GDM1 (cell line): ENCODE results near the gene TLX2.
"Not testable (repeated sequence)": the region's sequence is repeated elsewhere in the genome, so short reads cannot be mapped to it uniquely, and the experiment has no call there.

ENCODE experiments used
- DNase-seq: peaks from one replicate; lab custom pipeline; 2025; lab: John Stamatoyannopoulos, UW

Gene TLX2

DNA sequence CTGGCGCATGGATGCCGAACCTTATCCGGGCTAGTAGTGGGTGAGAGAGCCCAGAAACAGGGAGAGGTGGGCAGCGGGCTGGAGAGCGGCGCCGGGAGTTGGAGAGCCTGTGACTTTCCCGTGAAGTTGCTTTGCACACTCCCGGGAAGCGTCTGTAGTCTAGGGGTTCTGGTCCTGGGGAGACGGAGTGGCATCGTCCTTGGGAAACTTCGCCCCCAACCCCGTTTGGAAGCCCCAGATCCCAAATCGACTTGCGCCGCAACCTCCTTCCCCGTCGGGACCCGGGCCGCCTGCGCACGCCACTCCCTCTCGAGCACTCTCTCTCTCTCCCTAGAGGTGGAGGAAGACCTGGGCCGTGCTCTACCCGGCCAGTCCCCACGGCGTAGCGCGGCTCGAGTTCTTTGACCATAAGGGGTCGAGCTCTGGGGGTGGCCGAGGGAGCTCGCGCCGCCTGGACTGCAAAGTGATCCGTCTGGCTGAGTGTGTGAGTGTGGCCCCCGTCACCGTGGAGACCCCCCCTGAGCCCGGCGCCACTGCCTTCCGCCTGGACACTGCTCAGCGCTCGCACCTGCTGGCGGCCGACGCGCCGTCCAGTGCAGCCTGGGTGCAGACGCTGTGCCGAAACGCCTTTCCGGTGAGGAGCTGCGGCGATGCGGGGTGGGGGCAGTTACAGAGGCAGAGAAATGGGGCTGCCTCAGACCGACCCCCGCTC lies 40.7 kb downstream of the TLX2 start:
- no peak for DNase-seq

GRCh38 chr2:74555610-74556103 lies 41.4 kb downstream of the TLX2 start:
- no peak for DNase-seq

- no peak for DNase-seq
Observed at GRCh38 chr2:74556159-74556558, 41.9 kb downstream of the TLX2 start.

GRCh38 chr2:74556831-74557370 lies 42.7 kb downstream of the TLX2 start:
- no peak for DNase-seq

DNA sequence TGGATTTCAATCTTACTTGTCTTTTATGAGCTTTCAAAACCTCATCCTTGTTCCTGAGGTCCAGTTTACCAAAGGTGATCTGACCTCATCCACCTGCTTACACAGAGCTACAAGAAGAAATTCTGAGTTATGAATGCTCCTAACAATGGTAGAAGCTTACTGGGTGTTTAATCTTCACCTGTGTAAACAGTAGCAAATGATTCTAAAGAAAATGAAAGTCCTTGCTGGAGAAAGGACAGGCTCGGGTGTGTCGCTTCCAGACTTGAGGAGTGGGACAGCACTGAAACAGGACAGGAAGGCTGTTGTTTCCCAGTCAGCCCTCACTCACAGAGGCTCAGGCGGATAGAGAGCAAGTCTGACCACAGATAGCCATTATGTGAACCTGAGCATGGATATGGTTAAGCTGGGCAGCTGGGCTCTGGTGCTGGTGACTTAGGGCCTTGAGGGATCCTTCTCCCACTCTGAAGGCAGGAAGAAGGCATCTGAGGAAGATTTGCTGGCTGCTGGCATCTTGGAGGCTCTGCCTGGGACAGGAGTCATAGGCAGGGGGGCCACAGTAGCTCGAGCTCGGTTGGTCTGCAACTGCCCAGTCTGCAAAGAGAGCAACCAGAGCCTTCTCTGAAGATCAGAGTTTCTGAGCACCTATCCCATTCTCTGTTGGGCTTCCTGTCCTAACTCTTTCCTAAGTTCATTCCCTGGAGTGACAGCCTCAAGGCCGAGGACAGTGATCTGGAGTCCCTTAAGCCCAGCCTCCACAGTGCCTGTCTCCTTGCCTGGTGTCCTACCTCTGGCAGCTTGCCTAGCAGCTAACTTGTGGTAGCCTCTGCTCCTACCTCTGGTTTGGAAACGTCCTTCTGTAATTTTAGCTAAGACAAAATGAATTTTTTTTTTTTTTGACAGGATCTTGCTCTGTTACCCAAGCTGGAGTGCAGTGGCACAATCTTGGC lies 44.3 kb downstream of the TLX2 start:
- no peak for DNase-seq

- no peak for DNase-seq
Observed at GRCh38 chr2:74559912-74560311, 45.7 kb downstream of the TLX2 start.

GRCh38 chr2:74560591-74560990 lies 46.3 kb downstream of the TLX2 start:
- DNase-seq: no peak

- not testable (repeated sequence) for DNase-seq
Observed at GRCh38 chr2:74561022-74561421, 46.8 kb downstream of the TLX2 start.

DNA sequence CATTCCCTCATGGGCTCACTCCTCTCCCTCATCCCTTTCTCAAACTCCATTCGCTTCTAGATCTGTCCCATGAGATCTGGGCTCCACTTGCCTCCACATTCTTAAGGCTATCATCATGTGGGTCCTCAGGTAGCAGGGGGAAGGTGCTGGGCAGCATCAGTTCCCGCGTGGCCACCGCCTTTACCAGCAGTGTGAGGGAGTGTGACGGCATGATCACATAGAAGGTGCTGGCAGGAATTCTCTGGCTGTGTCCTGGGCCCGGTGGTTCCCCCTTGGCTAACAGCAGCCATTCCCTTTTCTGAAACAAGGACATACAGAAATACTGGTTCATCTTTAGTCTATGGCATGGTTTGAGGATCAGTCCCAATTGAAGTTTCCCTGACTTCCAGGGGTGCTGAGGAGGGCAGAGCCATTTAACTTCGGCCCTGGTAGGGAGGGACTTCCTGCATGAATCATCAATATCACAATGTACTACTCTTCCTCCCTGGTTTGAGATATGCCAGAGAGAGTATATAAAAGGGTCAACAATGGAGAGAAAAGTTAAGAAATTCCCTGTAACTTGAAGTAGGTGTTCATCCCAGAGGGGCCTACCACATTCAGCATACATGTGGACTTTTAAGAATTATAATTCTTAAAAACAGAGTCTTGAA lies 48.0 kb downstream of the TLX2 start:
- no peak for DNase-seq

GRCh38 chr2:74564222-74564621 lies 50.0 kb downstream of the TLX2 start:
- DNase-seq: no peak

DNA sequence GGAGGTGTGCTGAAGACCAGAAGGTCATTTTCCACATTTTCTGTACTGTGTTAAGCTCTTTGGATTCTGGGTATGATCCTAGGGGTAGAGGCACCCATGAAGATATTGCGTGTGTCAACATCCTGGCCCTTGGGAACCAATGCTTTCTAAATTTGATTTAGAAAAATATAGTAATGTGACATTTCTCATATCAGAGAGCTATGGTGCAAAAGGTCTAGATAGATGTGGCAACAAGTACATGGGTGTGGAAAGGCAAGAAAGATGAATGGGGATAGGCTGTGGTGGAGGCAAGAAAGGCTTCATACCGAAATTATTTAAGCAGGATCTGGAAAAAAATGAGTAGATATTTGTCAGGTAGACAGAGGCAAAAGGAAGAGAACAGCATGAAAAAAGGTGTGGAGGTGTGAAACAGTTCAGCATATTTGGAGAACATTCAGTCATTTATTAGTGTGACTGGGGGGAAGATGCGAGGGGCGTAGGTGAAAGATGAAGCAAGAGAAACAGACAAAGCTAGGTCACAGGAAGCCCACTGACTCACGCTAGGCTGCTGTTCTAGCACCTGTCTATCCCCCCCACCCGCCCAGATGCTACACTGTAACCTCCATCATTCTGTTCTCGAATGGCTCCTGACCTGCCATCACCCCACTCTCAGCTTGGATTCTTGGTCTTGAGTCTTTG lies 52.0 kb downstream of the TLX2 start:
- DNase-seq: no peak

- no peak for DNase-seq
Observed at GRCh38 chr2:74566754-74567085, 52.5 kb downstream of the TLX2 start.
